Body of pancreas (tissue), 4 donors: ENCODE data around the gene CSMD2.

Experiments
- CTCF ChIP-seq, 7 experiments: fragments of 450-650 bp in 4 of 7; fragments of 200-600 bp in 3 of 7; sonication (generic) in 3 of 7; IDR thresholded peaks; one replicate each; pipeline ENCODE4 v1.5.1; 2016 to 2019; ENCODE audit warnings: antibody characterized with exemption in 7 of 7
- POLR2A ChIP-seq, 3 donors: fragments of 450-650 bp; IDR thresholded peaks; one replicate each; pipeline ENCODE4 v1.6.1; 2016; ENCODE audit warnings: antibody characterized with exemption in 3 of 3, mild to moderate bottlenecking in 2 of 3

- no peak for TF ChIP-seq CTCF (IDR thresholded peaks at IDR 0.05)
- TF ChIP-seq POLR2A (IDR thresholded peaks at IDR 0.05): no peak
Measured at GRCh38 chr1:33790577-33790976, 374.5 kb downstream of the CSMD2 start.
